Breast epithelium (tissue), 3 donors: ENCODE results near the gene OXCT1.

ENCODE experiments used
- POLR2AphosphoS5 ChIP-seq, 3 donors: sonication (generic); formaldehyde crosslinking; IDR thresholded peaks; one replicate each; pipeline ENCODE4 v1.6.1; 2017; ENCODE audit warnings: antibody characterized with exemption in 3 of 3
- TF ChIP-seq, protein P1 (sequence below), 3 donors: fragments of 450-650 bp; IDR thresholded peaks; one replicate each; pipeline ENCODE4 v1.5.1; 2016 to 2017; ENCODE audit warnings: antibody characterized with exemption in 3 of 3, mild to moderate bottlenecking in 3 of 3, moderate library complexity in 3 of 3

DNA sequence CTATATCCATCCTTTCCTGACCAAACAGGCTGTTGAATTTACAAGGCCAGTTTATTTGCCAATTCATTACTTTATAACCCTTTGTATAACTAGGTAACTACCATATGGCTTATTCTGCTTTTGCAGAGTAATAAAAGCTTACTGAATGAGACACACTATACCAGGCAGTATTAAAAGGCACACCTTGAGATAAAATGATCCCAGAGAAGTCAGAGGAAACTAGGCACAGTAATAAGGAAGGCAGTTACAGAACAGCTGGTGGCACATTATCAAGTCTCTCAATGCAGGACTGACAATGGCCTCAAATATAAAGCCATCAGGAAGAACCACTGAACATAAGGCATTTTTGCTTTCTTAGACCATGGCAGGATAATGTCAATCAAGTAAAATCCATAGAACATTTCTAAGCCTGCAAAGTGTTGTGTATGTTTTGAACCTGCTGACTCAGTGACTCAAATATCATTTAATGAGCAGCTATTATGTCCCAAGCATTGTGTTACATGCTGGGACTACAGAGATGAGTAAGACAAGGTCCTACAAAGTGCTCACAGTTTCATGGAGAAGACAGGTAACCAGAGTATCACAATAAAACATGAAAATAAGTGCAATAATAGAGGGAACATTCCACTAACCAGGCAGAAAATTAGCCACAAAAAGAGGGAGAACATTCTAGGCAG is 52.5 kb downstream of the OXCT1 start:
- TF ChIP-seq, protein P1, sequence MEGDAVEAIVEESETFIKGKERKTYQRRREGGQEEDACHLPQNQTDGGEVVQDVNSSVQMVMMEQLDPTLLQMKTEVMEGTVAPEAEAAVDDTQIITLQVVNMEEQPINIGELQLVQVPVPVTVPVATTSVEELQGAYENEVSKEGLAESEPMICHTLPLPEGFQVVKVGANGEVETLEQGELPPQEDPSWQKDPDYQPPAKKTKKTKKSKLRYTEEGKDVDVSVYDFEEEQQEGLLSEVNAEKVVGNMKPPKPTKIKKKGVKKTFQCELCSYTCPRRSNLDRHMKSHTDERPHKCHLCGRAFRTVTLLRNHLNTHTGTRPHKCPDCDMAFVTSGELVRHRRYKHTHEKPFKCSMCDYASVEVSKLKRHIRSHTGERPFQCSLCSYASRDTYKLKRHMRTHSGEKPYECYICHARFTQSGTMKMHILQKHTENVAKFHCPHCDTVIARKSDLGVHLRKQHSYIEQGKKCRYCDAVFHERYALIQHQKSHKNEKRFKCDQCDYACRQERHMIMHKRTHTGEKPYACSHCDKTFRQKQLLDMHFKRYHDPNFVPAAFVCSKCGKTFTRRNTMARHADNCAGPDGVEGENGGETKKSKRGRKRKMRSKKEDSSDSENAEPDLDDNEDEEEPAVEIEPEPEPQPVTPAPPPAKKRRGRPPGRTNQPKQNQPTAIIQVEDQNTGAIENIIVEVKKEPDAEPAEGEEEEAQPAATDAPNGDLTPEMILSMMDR (IDR thresholded peaks at IDR 0.05): no peak
- no peak for TF ChIP-seq POLR2AphosphoS5 (IDR thresholded peaks at IDR 0.05)
